Mesodermal cell (in vitro differentiated cells): ENCODE measurements around the gene SLC6A17.

Experiments used
- H3K27ac ChIP-seq: 2 replicates; pipeline ENCODE4 v1.7.0; 2013; ENCODE audit warnings: mild to moderate bottlenecking, low read depth, low read length, moderate library complexity; ENCODE audit not compliant: severe bottlenecking
- H3K36me3 ChIP-seq: 2 replicates; pipeline ENCODE4 v1.7.1; 2013; ENCODE audit warnings: mild to moderate bottlenecking, low read length, moderate library complexity; ENCODE audit not compliant: control insufficient read depth, insufficient read depth
- H3K4me1 ChIP-seq: one replicate; pipeline ENCODE4 v1.7.1; 2013; ENCODE audit warnings: mild to moderate bottlenecking, low read length; ENCODE audit not compliant: insufficient read depth, control insufficient read depth, poor library complexity, severe bottlenecking
- H3K4me3 ChIP-seq: 2 replicates; pipeline ENCODE4 v1.7.0; 2013; ENCODE audit warnings: low read length, control low read depth, mild to moderate bottlenecking; ENCODE audit not compliant: insufficient read depth, poor library complexity, severe bottlenecking; ENCODE audit errors: extremely low read depth
- H3K9me3 ChIP-seq: 2 replicates; pipeline ENCODE4 v1.7.1; 2013; ENCODE audit warnings: mild to moderate bottlenecking, low read length, moderate library complexity; ENCODE audit not compliant: control insufficient read depth
- WGBS, 2 experiments: methylation state at CpG; one replicate each; pipeline ENCODE4 v1.1.5; 2013; ENCODE audit warnings: missing lambda C conversion rate in 2 of 2; ENCODE audit not compliant: insufficient coverage in 2 of 2; 5-methylcytosine and 5-hydroxymethylcytosine counted together

SLC6A17 gene

GRCh38 chr1:110190282-110190929, 40.1 kb downstream of the SLC6A17 start:
- peaks cover 6% of the 10 kb centered on the region for H3K4me1 ChIP-seq
- no peak overlapping the region for H3K27ac ChIP-seq
- no peaks in the 10 kb centered on the region for H3K36me3 ChIP-seq
- no peak overlapping the region for H3K4me3 ChIP-seq
- H3K9me3 ChIP-seq, result no peaks in the 10 kb centered on the region
- 75 to 90% methylated on average over 3 to 5 of the region's 8 CpGs for WGBS, 2 experiments

- 80 to 85% methylated on average over 6 to 7 of the region's 8 CpGs for WGBS, 2 experiments
- Histone ChIP-seq H3K9me3 (no peaks in the 10 kb centered on the region), H3K4me1 (peaks cover 6% of the 10 kb centered on the region), H3K4me3 (no peak overlapping the region), H3K27ac (no peak overlapping the region), H3K36me3 (no peaks in the 10 kb centered on the region)
Measured at GRCh38 chr1:110192541-110192940, 42.2 kb downstream of the SLC6A17 start.

- Histone ChIP-seq H3K27ac (no peak overlapping the region), H3K36me3 (no peaks in the 10 kb centered on the region), H3K4me1 (no peaks in the 10 kb centered on the region), H3K4me3 (no peak overlapping the region), H3K9me3 (no peaks in the 10 kb centered on the region)
- 94 to 96% methylated on average over 7 to 8 of the region's 10 CpGs for WGBS, 2 experiments
Measured at GRCh38 chr1:110195196-110195595, 44.9 kb downstream of the SLC6A17 start.

- peaks cover 6% of the 10 kb centered on the region for H3K4me1 ChIP-seq
- H3K4me3 ChIP-seq, result no peak overlapping the region
- WGBS, 2 experiments, result 69 to 77% methylated on average over 10 of the region's 12 CpGs
- H3K9me3 ChIP-seq, result no peaks in the 10 kb centered on the region
- H3K36me3 ChIP-seq, result no peaks in the 10 kb centered on the region
- H3K27ac ChIP-seq, result no peak overlapping the region
Measured at GRCh38 chr1:110196917-110197765, 46.8 kb downstream of the SLC6A17 start.

GRCh38 chr1:110197905-110198629, 47.8 kb downstream of the SLC6A17 start:
- H3K4me3 ChIP-seq, result no peak overlapping the region
- no peaks in the 10 kb centered on the region for H3K9me3 ChIP-seq
- H3K27ac ChIP-seq, result no peak overlapping the region
- peaks cover 6% of the 10 kb centered on the region for H3K4me1 ChIP-seq
- H3K36me3 ChIP-seq, result no peaks in the 10 kb centered on the region
- 93 to 96% methylated on average over 21 to 22 of the region's 23 CpGs for WGBS, 2 experiments

- Histone ChIP-seq H3K27ac (no peak overlapping the region), H3K4me1 (peaks cover 13% of the 10 kb centered on the region), H3K9me3 (no peaks in the 10 kb centered on the region), H3K4me3 (no peak overlapping the region), H3K36me3 (no peaks in the 10 kb centered on the region)
- WGBS, 2 experiments, result 95 to 100% methylated on average over 2 of the region's 2 CpGs
Measured at GRCh38 chr1:110198746-110199145, 48.5 kb downstream of the SLC6A17 start.

- Histone ChIP-seq H3K9me3 (no peaks in the 10 kb centered on the region), H3K4me3 (no peak overlapping the region), H3K4me1 (peaks cover 13% of the 10 kb centered on the region), H3K27ac (no peak overlapping the region), H3K36me3 (no peaks in the 10 kb centered on the region)
- no CpG with 5 or more reads among the region's 2 CpGs for WGBS, 2 experiments
Measured at GRCh38 chr1:110200190-110200589, 49.9 kb downstream of the SLC6A17 start.

GRCh38 chr1:110200666-110201065, 50.4 kb downstream of the SLC6A17 start:
- WGBS, 2 experiments, result 63 to 82% methylated on average over 5 of the region's 14 CpGs
- Histone ChIP-seq H3K27ac (no peak overlapping the region), H3K4me1 (peaks cover 13% of the 10 kb centered on the region), H3K36me3 (no peaks in the 10 kb centered on the region), H3K4me3 (no peak overlapping the region), H3K9me3 (no peaks in the 10 kb centered on the region)

GRCh38 chr1:110201157-110201825, 51.0 kb downstream of the SLC6A17 start:
- WGBS, 2 experiments, result 81 to 91% methylated on average over 6 to 8 of the region's 10 CpGs
- H3K4me3 ChIP-seq, result no peak overlapping the region

GRCh38 chr1:110203021-110203661, 52.8 kb downstream of the SLC6A17 start:
- H3K4me1 ChIP-seq, result peaks cover 13% of the 10 kb centered on the region
- no peak overlapping the region for H3K4me3 ChIP-seq
- H3K9me3 ChIP-seq, result no peaks in the 10 kb centered on the region
- H3K36me3 ChIP-seq, result no peaks in the 10 kb centered on the region
- H3K27ac ChIP-seq, result no peak overlapping the region
- WGBS, 2 experiments, result 17 to 38% methylated on average over 1 of the region's 6 CpGs

More at GRCh38 chr1:110201157-110201825, 51.0 kb downstream of the SLC6A17 start:
- Histone ChIP-seq H3K36me3 (no peaks in the 10 kb centered on the region), H3K27ac (no peak overlapping the region), H3K9me3 (no peaks in the 10 kb centered on the region), H3K4me1 (peaks cover 13% of the 10 kb centered on the region)
